GM12878 (cell line): ENCODE data around the gene ACYP1. TPM values are rescaled to one million over a fixed set of nuclear protein-coding genes. Genes with fewer than 3 reads are reported as not detected.

Experiments used
- ATAC-seq: fragments of 200-7000 bp; cut with Tn5 transposase; 3 replicates; pipeline ENCODE4 v1.9.1; 2020; ENCODE audit warnings: mild to moderate bottlenecking, moderate library complexity
- BruUV-seq: library from RNA; stranded (reverse); fragments of 400-500 nt; replicated peaks from 2 replicates; lab custom pipeline; 2021; lab: Mats Ljungman, UMichigan
- CTCF ChIA-PET: fragments of 300-600 bp; sonication (Branson Sonifier 250); formaldehyde crosslinking; extraction: SDS; loops from one replicate; lab custom pipeline; 2021; ENCODE audit warnings: inconsistent platforms; lab: Yijun Ruan, JAX
- POLR2A ChIA-PET: fragments of 350-600 bp; formaldehyde crosslinking; extraction: SDS; loops from one replicate; lab custom pipeline; 2021; ENCODE audit warnings: inconsistent platforms; lab: Charles Lee
- RAD21 ChIA-PET: fragments of 300-600 bp; sonication (Branson Sonifier 250); formaldehyde crosslinking; loops from one replicate; lab custom pipeline; 2023; ENCODE audit warnings: antibody characterized with exemption; ENCODE audit not compliant: unreplicated experiment; lab: Charles Lee
- SMC1A ChIA-PET: fragments of 300-600 bp; sonication (Branson Sonifier 250); formaldehyde crosslinking; loops from one replicate; lab custom pipeline; 2023; ENCODE audit not compliant: unreplicated experiment, uncharacterized antibody; lab: Charles Lee
- DNase-seq: peaks from one replicate; pipeline ENCODE4 v3.0.0-alpha.2; 2011; ENCODE audit warnings: low read depth, low spot score
- FAIRE-seq: peaks from 3 replicates; lab custom pipeline; 2011; peaks lifted over from hg19 to GRCh38; lab: Jason Lieb, UNC
- H2AFZ ChIP-seq: 2 replicates; pipeline ENCODE4 v1.6.0; 2011; ENCODE audit warnings: low read depth, low read length, control low read depth; ENCODE audit not compliant: control insufficient read depth
- H3K27ac ChIP-seq: 2 replicates; pipeline ENCODE4 v1.5.1; 2011; ENCODE audit warnings: control low read depth; ENCODE audit not compliant: control insufficient read depth, insufficient read depth
- H3K27me3 ChIP-seq, 2 experiments: replicated peaks in 1 of 2; 2 replicates each; pipeline versions ENCODE4 v1.6.0 to v1.6.1; 2011; ENCODE audit warnings: low read length in 1 of 2; ENCODE audit not compliant: control insufficient read depth in 2 of 2, insufficient read depth in 2 of 2
- H3K36me3 ChIP-seq, 2 experiments: 2 replicates each; pipeline ENCODE4 v1.5.1; 2011; ENCODE audit warnings: low read length in 1 of 2; ENCODE audit not compliant: control insufficient read depth in 2 of 2, insufficient read depth in 2 of 2
- H3K4me1 ChIP-seq: 2 replicates; pipeline ENCODE4 v1.6.1; 2011; ENCODE audit warnings: mild to moderate bottlenecking, low read length, moderate library complexity, mixed read lengths; ENCODE audit not compliant: control insufficient read depth, insufficient read depth
- H3K4me2 ChIP-seq: 2 replicates; pipeline ENCODE4 v1.6.0; 2011; ENCODE audit warnings: control low read depth; ENCODE audit not compliant: control insufficient read depth, insufficient read depth
- H3K4me3 ChIP-seq: fragments of 200-600 bp; sonication (generic); 2 replicates; pipeline ENCODE4 v1.5.1; 2016
- H3K79me2 ChIP-seq: 2 replicates; pipeline ENCODE4 v1.6.0; 2011; ENCODE audit warnings: low read length; ENCODE audit not compliant: control insufficient read depth, insufficient read depth
- H3K9ac ChIP-seq: 2 replicates; pipeline ENCODE4 v1.8.0; 2011; ENCODE audit warnings: low read length, control low read depth, mixed read lengths; ENCODE audit not compliant: control insufficient read depth, insufficient read depth
- H3K9me3 ChIP-seq: replicated peaks from 3 replicates; pipeline ENCODE4 v1.5.1; 2011; ENCODE audit warnings: mild to moderate bottlenecking, low read length; ENCODE audit not compliant: control insufficient read depth, insufficient read depth
- H4K20me1 ChIP-seq: 2 replicates; pipeline ENCODE4 v1.6.0; 2011; ENCODE audit not compliant: control insufficient read depth, insufficient read depth
- BRCA1 ChIP-seq: IDR thresholded peaks from 2 replicates; pipeline ENCODE4 v1.6.1; 2011; ENCODE audit warnings: low read depth, low read length, improper control_type of control experiment
- EED ChIP-seq: sonication (generic); IDR thresholded peaks from 2 replicates; pipeline ENCODE4 v1.6.1; 2016; ENCODE audit warnings: antibody characterized with exemption, low read depth
- HDAC2 ChIP-seq: fragments of 200-600 bp; sonication (generic); IDR thresholded peaks from 2 replicates; pipeline ENCODE4 v1.6.1; 2017
- IKZF1 ChIP-seq: fragments of 450-650 bp; conservative IDR thresholded peaks from 2 replicates; pipeline ENCODE4 v1.6.1; 2017; ENCODE audit warnings: antibody characterized with exemption, mild to moderate bottlenecking
- JUND ChIP-seq: IDR thresholded peaks from 2 replicates; pipeline ENCODE4 v1.6.1; 2012; ENCODE audit warnings: low read depth, mild to moderate bottlenecking, low read length, improper control_type of control experiment, moderate library complexity
- KAT2A ChIP-seq: conservative IDR thresholded peaks from 2 replicates; pipeline ENCODE4 v1.6.1; 2011; ENCODE audit warnings: low read depth, low read length; ENCODE audit not compliant: control insufficient read depth
- PAX8 ChIP-seq: fragments of 450-650 bp; IDR thresholded peaks from 2 replicates; pipeline ENCODE4 v1.6.1; 2017; ENCODE audit warnings: mild to moderate bottlenecking, moderate library complexity
- POLR2A ChIP-seq: IDR thresholded peaks from 2 replicates; pipeline ENCODE4 v1.6.1; 2011; ENCODE audit warnings: low read depth, mild to moderate bottlenecking, low read length
- RAD21 ChIP-seq: IDR thresholded peaks from 2 replicates; pipeline ENCODE4 v1.6.1; 2011; ENCODE audit warnings: mild to moderate bottlenecking, low read depth, low read length, moderate library complexity; ENCODE audit not compliant: insufficient read depth
- SMC3 ChIP-seq: IDR thresholded peaks from 2 replicates; pipeline ENCODE4 v1.6.1; 2011; ENCODE audit warnings: low read length, improper control_type of control experiment, borderline replicate concordance
- STAT3 ChIP-seq: IDR thresholded peaks from 2 replicates; pipeline ENCODE4 v1.6.1; 2011; ENCODE audit warnings: low read depth, low read length, improper control_type of control experiment
- SUPT20H ChIP-seq: IDR thresholded peaks from 2 replicates; pipeline ENCODE4 v1.6.1; 2011; ENCODE audit warnings: low read depth, mild to moderate bottlenecking, low read length, moderate library complexity, borderline replicate concordance; ENCODE audit not compliant: control insufficient read depth
- TARDBP ChIP-seq: IDR thresholded peaks from 2 replicates; pipeline ENCODE4 v1.6.1; 2016; ENCODE audit warnings: borderline replicate concordance
- TCF3 ChIP-seq: IDR thresholded peaks from 2 replicates; pipeline ENCODE4 v1.6.1; 2012; ENCODE audit warnings: low read depth, mild to moderate bottlenecking, low read length, borderline replicate concordance; ENCODE audit not compliant: insufficient read depth
- ZNF384 ChIP-seq: IDR thresholded peaks from 2 replicates; pipeline ENCODE4 v1.6.1; 2012; ENCODE audit warnings: low read depth, mild to moderate bottlenecking, low read length, improper control_type of control experiment, borderline replicate concordance
- WGBS: methylation state at CpG from one replicate; pipeline ENCODE4 v1.1.6; 2016; ENCODE audit warnings: low lambda C conversion rate; ENCODE audit not compliant: insufficient replicate concordance, insufficient coverage; ENCODE audit errors: missing lambda C conversion rate; 5-methylcytosine and 5-hydroxymethylcytosine counted together
- in situ Hi-C: fragments of 300-500 bp; cut with MboI; formaldehyde crosslinking; loops from 9 replicates; pipeline ENCODE4 v1.14.3; 2018; ENCODE audit warnings: mixed read lengths
- intact Hi-C: fragments of 100-400 bp; cut with micrococcal nuclease; formaldehyde crosslinking; loops from one replicate; pipeline ENCODE4 v1.14.2; 2022; ENCODE audit not compliant: unreplicated experiment
- polyA plus RNA-seq, 11 experiments: library from polyadenylated mRNA; depleted of rRNA in 4 of 11; unstranded in 6 of 11; stranded (reverse) in 5 of 11; fragments of >200 nt; fragmentation: Nextera tagmentation in 4 of 11; fragmentation: Illumina TruSeq in 1 of 11; extraction: Ambion mirVana in 4 of 11; extraction: Trizol in 1 of 11; gene quantifications; 1 replicate in 1 of 11; 2 replicates in 10 of 11; pipeline versions ENCODE4 v1.2.1 to v1.2.3, GENCODE V29; 2011 to 2016; ENCODE audit warnings: inconsistent platforms in 2 of 11, missing spikeins in 2 of 11, low read depth in 1 of 11
- total RNA-seq, 4 experiments: library from RNA; depleted of rRNA in 3 of 4; stranded (reverse); fragments of >200 nt in 3 of 4; fragmentation: Illumina TruSeq in 1 of 4; extraction: Trizol in 1 of 4; gene quantifications; 2 replicates each; pipeline versions ENCODE4 v1.2.1 to v1.2.3, GENCODE V29; 2013 to 2021
- TF ChIP-seq, protein P1 (sequence below): fragments of 450-650 bp; conservative IDR thresholded peaks from 2 replicates; pipeline ENCODE4 v1.6.1; 2017; ENCODE audit warnings: mild to moderate bottlenecking, moderate library complexity
- TF ChIP-seq, protein P2 (sequence below): IDR thresholded peaks from 2 replicates; pipeline ENCODE4 v1.6.1; 2011; ENCODE audit warnings: mild to moderate bottlenecking, low read depth, low read length, moderate library complexity; ENCODE audit not compliant: insufficient replicate concordance
- TF ChIP-seq, protein P3 (sequence below): fragments of 450-650 bp; formaldehyde crosslinking; IDR thresholded peaks from 2 replicates; pipeline ENCODE4 v1.4.0; 2022; ENCODE audit warnings: mild to moderate bottlenecking, moderate library complexity

ACYP1 gene
- total and polyA plus RNA-seq, 10 of the 15 experiments (the other 5 are each of a cell fraction or from before 2014, with no cell fraction given) = 18.2 to 52.6 (median 43.5) TPM

DNA sequence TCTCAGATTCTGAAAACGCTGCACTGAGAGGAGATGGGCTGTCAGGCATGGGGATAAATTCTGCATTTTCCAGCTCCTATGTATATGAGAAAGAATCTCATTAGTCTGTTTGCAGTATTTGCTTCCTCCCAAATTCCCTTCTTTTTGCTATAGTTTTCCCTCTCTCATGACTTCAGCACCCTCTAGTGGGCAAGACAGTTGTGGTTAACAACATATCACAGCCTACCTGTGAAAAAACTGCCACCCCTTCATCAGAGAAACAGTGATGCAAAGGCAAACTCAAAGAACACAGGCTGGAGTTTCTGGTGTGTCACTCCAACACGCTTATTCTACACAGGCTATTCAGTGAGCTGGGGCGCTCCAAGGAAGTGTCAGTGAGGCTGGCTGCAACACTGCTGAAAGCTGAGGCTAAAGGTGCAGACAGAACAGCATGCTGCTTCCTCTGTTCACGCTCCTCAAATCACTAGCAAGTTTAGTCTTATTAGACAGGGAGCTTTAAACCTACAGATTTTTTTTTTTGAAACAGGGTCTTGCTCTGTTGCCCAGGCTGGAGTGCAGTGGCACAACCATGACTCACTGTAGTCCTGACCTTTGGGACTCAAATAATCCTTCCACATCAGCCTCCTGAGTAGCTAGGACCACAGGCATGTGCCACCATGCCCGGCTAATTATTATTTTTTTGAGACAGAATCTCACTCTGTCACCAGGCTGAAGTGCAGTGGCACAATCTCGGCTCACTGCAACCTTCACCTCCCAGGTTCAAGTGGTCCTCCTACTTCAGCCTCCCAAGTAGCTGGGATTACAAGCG, 24.9 kb upstream of the ACYP1 start:
- intact Hi-C loops (loop anchor here (1.0 kb wide), 3 partner anchors 142 to 227 kb away; no protein-coding TSS in a partner anchor), in situ Hi-C loops (no loop called here)
- Histone ChIP-seq H3K4me1 (no peaks in the 10 kb centered on the region), H3K9ac (no peak overlapping the region), H2AFZ (no peak overlapping the region), H3K79me2 (no peaks in the 10 kb centered on the region), H3K27ac (no peak overlapping the region), H3K4me2 (no peak overlapping the region), H3K4me3 (no peak overlapping the region), H3K9me3 (no peaks in the 10 kb centered on the region), H4K20me1 (no peaks in the 10 kb centered on the region), H3K36me3 (peaks cover 4 to 20% of the 10 kb centered on the region in 2 experiments), H3K27me3 (no peaks in the 10 kb centered on the region)
- POLR2A ChIA-PET = interaction anchor here (0.6 to 1.0 kb wide), 3 partner anchors 85 to 184 kb away, joined by 3 read pairs; no protein-coding TSS in a partner anchor
- BruUV-seq = no TSS peak
- ATAC-seq (peak; percentile 82), DNase-seq (no peak), FAIRE-seq (peak; percentile 64)
- CTCF ChIA-PET = interaction anchor here (0.6 to 7.2 kb wide), 54 partner anchors 8 to 480 kb away, joined by 3 to 129 read pairs (median 4); partner anchors contain the start of genes ACYP1, MLH3 and PGF
- SMC1A ChIA-PET = interaction anchor here (0.7 to 4.6 kb wide), 29 partner anchors 8 to 434 kb away, joined by 3 to 39 read pairs (median 4); partner anchors contain the start of gene EIF2B2
- RAD21 ChIA-PET = interaction anchor here (0.6 to 3.3 kb wide), 25 partner anchors 25 to 480 kb away, joined by 3 to 30 read pairs (median 4); partner anchors contain the start of gene ACYP1
- WGBS = 79% methylated on average over 7 of the region's 7 CpGs
- TF ChIP-seq STAT3 (no peak), PAX8 (no peak), TARDBP (no peak), SUPT20H (no peak), POLR2A (no peak), KAT2A (no peak), EED (no peak), HDAC2 (no peak), ZNF384 (no peak), BRCA1 (no peak), RAD21 (peak; percentile 91), SMC3 (peak; percentile 80), IKZF1 (no peak), TCF3 (no peak), JUND (no peak)
- TF ChIP-seq, protein P1, sequence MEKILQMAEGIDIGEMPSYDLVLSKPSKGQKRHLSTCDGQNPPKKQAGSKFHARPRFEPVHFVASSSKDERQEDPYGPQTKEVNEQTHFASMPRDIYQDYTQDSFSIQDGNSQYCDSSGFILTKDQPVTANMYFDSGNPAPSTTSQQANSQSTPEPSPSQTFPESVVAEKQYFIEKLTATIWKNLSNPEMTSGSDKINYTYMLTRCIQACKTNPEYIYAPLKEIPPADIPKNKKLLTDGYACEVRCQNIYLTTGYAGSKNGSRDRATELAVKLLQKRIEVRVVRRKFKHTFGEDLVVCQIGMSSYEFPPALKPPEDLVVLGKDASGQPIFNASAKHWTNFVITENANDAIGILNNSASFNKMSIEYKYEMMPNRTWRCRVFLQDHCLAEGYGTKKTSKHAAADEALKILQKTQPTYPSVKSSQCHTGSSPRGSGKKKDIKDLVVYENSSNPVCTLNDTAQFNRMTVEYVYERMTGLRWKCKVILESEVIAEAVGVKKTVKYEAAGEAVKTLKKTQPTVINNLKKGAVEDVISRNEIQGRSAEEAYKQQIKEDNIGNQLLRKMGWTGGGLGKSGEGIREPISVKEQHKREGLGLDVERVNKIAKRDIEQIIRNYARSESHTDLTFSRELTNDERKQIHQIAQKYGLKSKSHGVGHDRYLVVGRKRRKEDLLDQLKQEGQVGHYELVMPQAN = no peak
- TF ChIP-seq, protein P2, sequence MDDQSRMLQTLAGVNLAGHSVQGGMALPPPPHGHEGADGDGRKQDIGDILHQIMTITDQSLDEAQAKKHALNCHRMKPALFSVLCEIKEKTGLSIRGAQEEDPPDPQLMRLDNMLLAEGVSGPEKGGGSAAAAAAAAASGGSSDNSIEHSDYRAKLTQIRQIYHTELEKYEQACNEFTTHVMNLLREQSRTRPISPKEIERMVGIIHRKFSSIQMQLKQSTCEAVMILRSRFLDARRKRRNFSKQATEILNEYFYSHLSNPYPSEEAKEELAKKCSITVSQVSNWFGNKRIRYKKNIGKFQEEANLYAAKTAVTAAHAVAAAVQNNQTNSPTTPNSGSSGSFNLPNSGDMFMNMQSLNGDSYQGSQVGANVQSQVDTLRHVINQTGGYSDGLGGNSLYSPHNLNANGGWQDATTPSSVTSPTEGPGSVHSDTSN = no peak
- TF ChIP-seq, protein P3, sequence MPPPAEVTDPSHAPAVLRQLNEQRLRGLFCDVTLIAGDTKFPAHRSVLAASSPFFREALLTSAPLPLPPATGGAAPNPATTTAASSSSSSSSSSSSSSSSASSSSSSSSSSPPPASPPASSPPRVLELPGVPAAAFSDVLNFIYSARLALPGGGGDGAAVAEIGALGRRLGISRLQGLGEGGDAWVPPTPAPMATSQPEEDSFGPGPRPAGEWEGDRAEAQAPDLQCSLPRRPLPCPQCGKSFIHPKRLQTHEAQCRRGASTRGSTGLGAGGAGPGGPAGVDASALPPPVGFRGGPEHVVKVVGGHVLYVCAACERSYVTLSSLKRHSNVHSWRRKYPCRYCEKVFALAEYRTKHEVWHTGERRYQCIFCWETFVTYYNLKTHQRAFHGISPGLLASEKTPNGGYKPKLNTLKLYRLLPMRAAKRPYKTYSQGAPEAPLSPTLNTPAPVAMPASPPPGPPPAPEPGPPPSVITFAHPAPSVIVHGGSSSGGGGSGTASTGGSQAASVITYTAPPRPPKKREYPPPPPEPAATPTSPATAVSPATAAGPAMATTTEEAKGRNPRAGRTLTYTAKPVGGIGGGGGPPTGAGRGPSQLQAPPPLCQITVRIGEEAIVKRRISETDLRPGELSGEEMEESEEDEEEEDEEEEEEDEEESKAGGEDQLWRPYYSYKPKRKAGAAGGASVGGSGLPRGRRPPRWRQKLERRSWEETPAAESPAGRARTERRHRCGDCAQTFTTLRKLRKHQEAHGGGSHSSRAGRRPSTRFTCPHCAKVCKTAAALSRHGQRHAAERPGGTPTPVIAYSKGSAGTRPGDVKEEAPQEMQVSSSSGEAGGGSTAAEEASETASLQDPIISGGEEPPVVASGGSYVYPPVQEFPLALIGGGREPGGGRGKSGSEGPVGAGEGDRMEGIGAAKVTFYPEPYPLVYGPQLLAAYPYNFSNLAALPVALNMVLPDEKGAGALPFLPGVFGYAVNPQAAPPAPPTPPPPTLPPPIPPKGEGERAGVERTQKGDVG (CRISPR knock-in tag) = no peak
